Esophagus muscularis mucosa (tissue), 4 donors: ENCODE data around the gene CCR6.

Experiments used
- CTCF ChIP-seq, 3 experiments: fragments of 200-600 bp in 2 of 3; fragments of 450-650 bp in 1 of 3; sonication (generic) in 2 of 3; IDR thresholded peaks; one replicate each; pipeline ENCODE4 v1.5.1; 2017 to 2019; ENCODE audit warnings: antibody characterized with exemption in 3 of 3, mild to moderate bottlenecking in 2 of 3, moderate library complexity in 1 of 3
- EP300 ChIP-seq: sonication (generic); formaldehyde crosslinking; IDR thresholded peaks from one replicate; pipeline ENCODE4 v1.6.1; 2017; ENCODE audit warnings: antibody characterized with exemption
- POLR2A ChIP-seq: fragments of 450-650 bp; IDR thresholded peaks from one replicate; pipeline ENCODE4 v1.6.1; 2017; ENCODE audit warnings: antibody characterized with exemption, moderate library complexity, mild to moderate bottlenecking, low read depth
- POLR2AphosphoS5 ChIP-seq, 2 donors: sonication (generic); formaldehyde crosslinking; IDR thresholded peaks; one replicate each; pipeline ENCODE4 v1.6.1; 2017; ENCODE audit warnings: antibody characterized with exemption in 2 of 2

- TF ChIP-seq EP300: no peak
- no peak for TF ChIP-seq CTCF (IDR thresholded peaks at IDR 0.05)
- no peak for TF ChIP-seq POLR2AphosphoS5 (IDR thresholded peaks at IDR 0.05)
- TF ChIP-seq POLR2A: no peak
Measured at GRCh38 chr6:167142433-167142761, 19.5 kb downstream of the CCR6 start.
